ENCODE measurements around the gene CD82.

CD82 gene

DNA sequence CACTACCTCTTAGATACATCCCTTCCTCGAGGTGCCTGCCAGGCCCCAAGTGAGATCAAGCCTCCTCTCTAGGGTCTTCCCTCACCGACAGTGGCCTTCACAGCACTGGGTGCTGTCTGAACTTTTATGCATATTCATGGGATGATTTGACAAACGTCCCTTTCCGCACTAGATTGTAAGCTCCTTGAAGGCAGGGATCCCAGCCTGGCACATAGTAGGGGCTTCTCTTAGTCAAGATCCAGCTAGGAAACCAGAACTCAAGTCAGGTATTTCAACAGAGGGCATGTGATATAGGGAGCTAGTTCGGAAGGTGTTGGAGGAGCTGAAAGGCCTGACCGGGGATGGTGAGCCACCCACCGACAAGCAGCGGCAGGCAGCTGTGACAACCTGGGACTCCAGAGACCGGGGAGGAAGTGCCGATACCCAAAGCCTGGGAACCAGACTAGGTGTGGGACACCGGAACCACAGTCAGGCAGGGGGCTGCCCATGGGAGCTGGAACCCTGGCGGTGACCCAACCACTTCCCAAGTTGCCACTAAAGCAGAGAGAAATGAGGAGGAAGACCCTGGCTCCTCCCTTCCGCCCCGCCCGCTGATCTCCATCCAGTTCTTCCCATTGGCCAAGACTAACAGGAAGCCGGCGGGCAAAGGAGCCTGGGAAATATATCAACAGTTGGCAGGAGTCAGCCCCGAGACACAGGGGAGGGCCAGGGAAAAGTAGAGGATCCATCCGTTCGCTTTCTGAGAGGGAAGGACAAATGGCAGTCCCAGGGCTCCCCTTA lies 39.8 kb upstream of the CD82 start:
- Histone ChIP-seq H3K9ac (ENCODE audit: low read length in 5 of 5) (no peak overlapping the region), H3K4me3 (ENCODE audit: low read depth in 1 of 5, low read length in 5 of 5) (no peak overlapping the region), H3K27ac (ENCODE audit: low read depth, low read length) (no peak overlapping the region), H3K4me1 (ENCODE audit: control insufficient read depth in 5 of 5, insufficient read depth in 5 of 5, low read length in 5 of 5) (peaks cover 0 to 12% (median 9%) of the 10 kb centered on the region in 5 donors), H3K9me3 (ENCODE audit: control insufficient read depth in 5 of 5, low read length in 5 of 5) (no peaks in the 10 kb centered on the region), H3K36me3 (ENCODE audit: control insufficient read depth in 5 of 5, insufficient read depth in 5 of 5, low read length in 5 of 5) (no peaks in the 10 kb centered on the region), H3K27me3 (ENCODE audit: control insufficient read depth in 5 of 5, insufficient read depth in 4 of 5, low read length in 5 of 5) (peaks cover 0 to 11% (median 4%) of the 10 kb centered on the region in 5 donors)

DNA sequence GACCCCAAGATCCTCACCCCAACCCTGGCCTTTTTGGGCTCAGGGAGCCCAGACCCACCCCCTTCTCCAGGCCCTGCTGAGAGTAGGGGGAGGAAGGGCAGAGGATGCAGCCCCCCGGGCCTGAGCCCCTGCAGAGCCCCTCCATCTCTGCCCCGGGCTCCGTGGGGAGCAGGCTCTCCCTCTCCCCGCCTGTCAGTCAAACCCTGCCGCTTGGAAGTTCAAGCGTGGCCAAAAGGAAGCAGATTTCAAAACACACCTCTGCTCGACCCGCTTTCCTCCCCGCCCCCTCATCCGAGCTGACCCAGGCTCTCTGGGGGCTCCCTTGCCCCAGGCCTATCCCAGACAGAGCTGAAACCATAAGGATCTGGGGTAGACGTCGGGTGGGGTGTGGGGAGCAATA lies 39.0 kb upstream of the CD82 start:
- H3K27ac ChIP-seq (ENCODE audit: low read depth, low read length) = no peak overlapping the region
- H3K27me3 ChIP-seq (ENCODE audit: control insufficient read depth in 5 of 5, insufficient read depth in 4 of 5, low read length in 5 of 5) = peaks cover 0 to 11% (median 4%) of the 10 kb centered on the region in 5 donors
- H3K4me1 ChIP-seq (ENCODE audit: control insufficient read depth in 5 of 5, insufficient read depth in 5 of 5, low read length in 5 of 5) = peaks cover 0 to 10% (median 7%) of the 10 kb centered on the region in 5 donors
- no peak overlapping the region for H3K4me3 ChIP-seq (ENCODE audit: low read depth in 1 of 5, low read length in 5 of 5)
- H3K36me3 ChIP-seq (ENCODE audit: control insufficient read depth in 5 of 5, insufficient read depth in 5 of 5, low read length in 5 of 5) = no peaks in the 10 kb centered on the region
- no peak overlapping the region for H3K9ac ChIP-seq (ENCODE audit: low read length in 5 of 5)
- no peaks in the 10 kb centered on the region for H3K9me3 ChIP-seq (ENCODE audit: control insufficient read depth in 5 of 5, low read length in 5 of 5)

DNA sequence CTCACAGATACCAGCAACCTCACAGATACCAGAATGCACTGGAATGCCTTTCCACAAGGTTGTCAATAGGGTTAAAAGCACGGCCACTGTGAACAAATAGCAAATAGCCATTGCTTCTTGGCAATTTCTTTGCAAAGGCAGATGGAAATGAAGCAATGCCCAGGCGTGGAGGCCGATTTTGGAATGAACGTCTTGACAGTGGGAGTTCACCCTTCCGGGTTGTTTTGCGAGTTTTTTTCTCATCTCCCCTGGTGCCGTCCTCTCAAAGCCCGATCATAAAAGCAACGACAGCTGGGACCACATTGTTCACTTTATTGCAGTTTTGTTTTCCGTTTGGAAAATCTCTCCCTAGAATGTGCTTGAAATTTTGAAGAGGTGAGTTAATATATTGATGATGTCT lies 38.0 kb upstream of the CD82 start:
- Histone ChIP-seq H3K27ac (ENCODE audit: low read depth, low read length) (no peak overlapping the region), H3K9me3 (ENCODE audit: control insufficient read depth in 5 of 5, low read length in 5 of 5) (no peaks in the 10 kb centered on the region), H3K4me3 (ENCODE audit: low read depth in 1 of 5, low read length in 5 of 5) (no peak overlapping the region), H3K36me3 (ENCODE audit: control insufficient read depth in 5 of 5, insufficient read depth in 5 of 5, low read length in 5 of 5) (no peaks in the 10 kb centered on the region), H3K9ac (ENCODE audit: low read length in 5 of 5) (no peak overlapping the region), H3K27me3 (ENCODE audit: control insufficient read depth in 5 of 5, insufficient read depth in 4 of 5, low read length in 5 of 5) (peaks cover 0 to 11% (median 4%) of the 10 kb centered on the region in 5 donors), H3K4me1 (ENCODE audit: control insufficient read depth in 5 of 5, insufficient read depth in 5 of 5, low read length in 5 of 5) (peaks cover 0 to 10% (median 7%) of the 10 kb centered on the region in 5 donors)

DNA sequence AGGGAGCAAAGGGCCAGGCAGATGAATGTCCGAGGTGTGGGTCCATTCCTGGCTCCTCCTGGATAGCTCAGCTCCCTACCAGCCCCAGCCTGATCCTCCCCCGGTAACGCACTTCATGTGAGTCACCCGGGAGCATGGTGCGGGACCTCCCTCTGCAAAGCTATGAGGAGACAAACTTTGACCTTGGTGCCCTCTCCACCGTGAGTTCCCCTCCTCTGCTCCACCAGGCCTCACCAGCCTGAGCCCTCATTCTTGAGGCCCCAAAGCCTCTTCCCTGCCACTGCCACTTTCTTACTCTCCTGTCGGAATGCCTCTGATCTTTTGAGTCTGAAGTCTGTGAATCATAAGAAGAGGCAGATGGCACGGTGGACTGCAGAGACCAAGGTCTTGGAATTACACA lies 37.4 kb upstream of the CD82 start:
- Histone ChIP-seq H3K9ac (ENCODE audit: low read length in 5 of 5) (no peak overlapping the region), H3K36me3 (ENCODE audit: control insufficient read depth in 5 of 5, insufficient read depth in 5 of 5, low read length in 5 of 5) (no peaks in the 10 kb centered on the region), H3K9me3 (ENCODE audit: control insufficient read depth in 5 of 5, low read length in 5 of 5) (no peaks in the 10 kb centered on the region), H3K27me3 (ENCODE audit: control insufficient read depth in 5 of 5, insufficient read depth in 4 of 5, low read length in 5 of 5) (peaks cover 0 to 11% (median 4%) of the 10 kb centered on the region in 5 donors), H3K4me1 (ENCODE audit: control insufficient read depth in 5 of 5, insufficient read depth in 5 of 5, low read length in 5 of 5) (peaks cover 0 to 10% (median 7%) of the 10 kb centered on the region in 5 donors), H3K4me3 (ENCODE audit: low read depth in 1 of 5, low read length in 5 of 5) (no peak overlapping the region), H3K27ac (ENCODE audit: low read depth, low read length) (no peak overlapping the region)

DNA sequence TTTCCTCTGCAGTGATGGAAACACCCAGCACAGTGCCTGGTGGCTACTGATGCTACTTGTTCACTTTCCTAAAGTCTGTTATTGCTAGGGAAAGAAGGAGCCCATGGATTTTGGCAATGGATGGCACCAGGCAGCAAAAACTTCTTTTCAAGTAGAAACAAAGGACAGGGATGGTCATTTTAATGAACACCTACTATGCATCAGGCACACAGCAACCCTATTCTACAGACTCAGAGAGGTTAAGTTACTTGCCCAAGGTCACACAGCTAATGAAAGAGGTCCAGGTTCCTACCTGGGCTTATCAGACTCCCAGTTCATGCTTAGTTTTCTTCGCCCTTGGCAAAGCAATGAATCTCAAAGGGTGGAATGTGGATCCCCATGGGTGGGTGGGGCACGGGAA lies 36.9 kb upstream of the CD82 start:
- Histone ChIP-seq H3K9me3 (ENCODE audit: control insufficient read depth in 5 of 5, low read length in 5 of 5) (no peaks in the 10 kb centered on the region), H3K27ac (ENCODE audit: low read depth, low read length) (no peak overlapping the region), H3K4me3 (ENCODE audit: low read depth in 1 of 5, low read length in 5 of 5) (no peak overlapping the region), H3K36me3 (ENCODE audit: control insufficient read depth in 5 of 5, insufficient read depth in 5 of 5, low read length in 5 of 5) (no peaks in the 10 kb centered on the region), H3K9ac (ENCODE audit: low read length in 5 of 5) (no peak overlapping the region), H3K4me1 (ENCODE audit: control insufficient read depth in 5 of 5, insufficient read depth in 5 of 5, low read length in 5 of 5) (peaks cover 0 to 10% (median 7%) of the 10 kb centered on the region in 5 donors), H3K27me3 (ENCODE audit: control insufficient read depth in 5 of 5, insufficient read depth in 4 of 5, low read length in 5 of 5) (peaks cover 0 to 11% (median 4%) of the 10 kb centered on the region in 5 donors)

DNA sequence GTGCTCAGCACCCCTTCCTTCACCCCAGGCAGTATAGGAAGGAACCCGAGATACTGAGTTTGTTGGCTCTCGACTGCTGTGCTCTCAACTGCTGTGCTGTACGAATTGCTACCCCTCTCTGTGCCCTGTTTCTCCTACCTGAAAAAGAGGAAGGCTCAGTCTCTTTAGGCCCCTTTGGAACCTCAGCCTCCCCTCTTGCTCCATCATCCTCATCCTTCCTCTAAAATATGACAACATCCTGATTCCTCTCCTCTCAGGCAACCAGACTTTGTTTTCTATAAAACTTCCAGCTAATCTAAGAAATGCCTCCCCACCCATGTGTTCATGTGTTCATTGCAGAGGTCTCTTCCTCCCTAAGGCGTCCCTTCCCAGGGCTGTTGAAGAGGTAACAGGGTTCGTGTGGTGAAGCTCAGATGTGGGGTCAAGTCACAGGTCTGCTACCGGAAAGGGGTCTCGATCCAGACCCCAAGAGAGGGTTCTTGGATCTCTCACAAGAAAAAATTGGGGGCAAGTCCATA lies 35.5 kb upstream of the CD82 start:
- peaks cover 0 to 7% (median 2%) of the 10 kb centered on the region in 5 donors for H3K4me1 ChIP-seq (ENCODE audit: control insufficient read depth in 5 of 5, insufficient read depth in 5 of 5, low read length in 5 of 5)
- no peaks in the 10 kb centered on the region for H3K9me3 ChIP-seq (ENCODE audit: control insufficient read depth in 5 of 5, low read length in 5 of 5)
- no peak overlapping the region for H3K4me3 ChIP-seq (ENCODE audit: low read depth in 1 of 5, low read length in 5 of 5)
- no peak overlapping the region for H3K27ac ChIP-seq (ENCODE audit: low read depth, low read length)
- H3K27me3 ChIP-seq (ENCODE audit: control insufficient read depth in 5 of 5, insufficient read depth in 4 of 5, low read length in 5 of 5) = peaks cover 0 to 5% (median 3%) of the 10 kb centered on the region in 5 donors
- H3K36me3 ChIP-seq (ENCODE audit: control insufficient read depth in 5 of 5, insufficient read depth in 5 of 5, low read length in 5 of 5) = no peaks in the 10 kb centered on the region
- no peak overlapping the region for H3K9ac ChIP-seq (ENCODE audit: low read length in 5 of 5)

DNA sequence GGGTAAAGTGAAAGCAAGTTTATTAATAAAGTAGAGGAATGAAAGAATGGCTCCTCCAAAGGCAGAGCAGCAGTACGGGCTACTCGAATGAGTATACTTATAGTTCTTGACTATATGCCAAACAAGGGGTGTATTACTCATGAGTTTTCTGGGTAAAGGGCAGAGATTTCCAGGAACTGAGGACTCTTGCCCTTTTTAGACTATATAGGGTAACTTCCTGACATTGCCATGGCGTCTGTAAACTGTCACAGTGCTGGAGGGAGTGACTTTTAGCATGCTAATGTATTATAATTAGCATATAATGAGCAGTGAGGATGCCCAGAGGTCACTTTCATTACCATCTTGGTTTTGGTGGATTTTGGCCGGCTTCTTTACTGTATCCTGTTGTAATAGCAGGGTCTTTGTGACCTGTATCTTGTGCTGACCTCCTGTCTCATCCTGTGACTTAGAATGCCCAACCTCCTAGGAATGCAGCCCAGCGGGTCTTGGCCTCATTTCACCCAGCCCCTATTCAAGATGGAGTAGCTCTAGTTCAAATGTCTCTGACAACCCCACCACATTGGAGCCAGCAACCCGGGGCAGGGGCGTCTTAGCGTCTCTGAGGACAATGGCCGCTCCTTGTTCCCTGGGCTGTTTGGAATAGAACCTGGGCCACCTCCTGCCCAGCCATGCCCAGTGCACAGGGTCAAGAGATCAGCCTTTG lies 34.9 kb upstream of the CD82 start:
- no peak overlapping the region for H3K9ac ChIP-seq (ENCODE audit: low read length in 5 of 5)
- no peak overlapping the region for H3K27ac ChIP-seq (ENCODE audit: low read depth, low read length)
- H3K9me3 ChIP-seq (ENCODE audit: control insufficient read depth in 5 of 5, low read length in 5 of 5) = no peaks in the 10 kb centered on the region
- no peak overlapping the region for H3K4me3 ChIP-seq (ENCODE audit: low read depth in 1 of 5, low read length in 5 of 5)
- peaks cover 0 to 4% (median 0%) of the 10 kb centered on the region in 5 donors for H3K27me3 ChIP-seq (ENCODE audit: control insufficient read depth in 5 of 5, insufficient read depth in 4 of 5, low read length in 5 of 5)
- H3K36me3 ChIP-seq (ENCODE audit: control insufficient read depth in 5 of 5, insufficient read depth in 5 of 5, low read length in 5 of 5) = no peaks in the 10 kb centered on the region
- peaks cover 0 to 7% (median 0%) of the 10 kb centered on the region in 5 donors for H3K4me1 ChIP-seq (ENCODE audit: control insufficient read depth in 5 of 5, insufficient read depth in 5 of 5, low read length in 5 of 5)

DNA sequence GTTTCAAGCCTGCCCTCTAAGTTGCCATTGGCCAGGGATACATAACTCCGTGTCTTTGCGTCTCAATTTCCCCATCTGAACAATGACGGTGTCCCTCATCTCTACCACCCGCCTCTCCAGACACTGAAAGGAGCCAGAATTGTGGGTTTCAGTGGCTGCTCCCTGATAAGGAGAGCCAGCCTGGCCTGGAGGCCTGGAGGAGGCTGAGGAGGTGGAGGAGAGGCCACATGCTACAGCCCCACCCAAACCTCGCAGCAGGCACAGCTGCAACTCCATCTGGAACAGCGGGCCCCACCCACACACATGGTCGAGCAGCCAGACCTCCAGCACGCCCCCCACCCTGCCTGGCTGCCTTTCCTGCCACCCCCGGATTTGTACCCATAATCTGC lies 34.4 kb upstream of the CD82 start:
- Histone ChIP-seq H3K4me3 (ENCODE audit: low read depth in 1 of 5, low read length in 5 of 5) (no peak overlapping the region), H3K27ac (ENCODE audit: low read depth, low read length) (no peak overlapping the region), H3K9ac (ENCODE audit: low read length in 5 of 5) (no peak overlapping the region), H3K36me3 (ENCODE audit: control insufficient read depth in 5 of 5, insufficient read depth in 5 of 5, low read length in 5 of 5) (no peaks in the 10 kb centered on the region), H3K27me3 (ENCODE audit: control insufficient read depth in 5 of 5, insufficient read depth in 4 of 5, low read length in 5 of 5) (peaks cover 0 to 7% (median 0%) of the 10 kb centered on the region in 5 donors), H3K4me1 (ENCODE audit: control insufficient read depth in 5 of 5, insufficient read depth in 5 of 5, low read length in 5 of 5) (peaks cover 0 to 7% (median 0%) of the 10 kb centered on the region in 5 donors), H3K9me3 (ENCODE audit: control insufficient read depth in 5 of 5, low read length in 5 of 5) (no peaks in the 10 kb centered on the region)

DNA sequence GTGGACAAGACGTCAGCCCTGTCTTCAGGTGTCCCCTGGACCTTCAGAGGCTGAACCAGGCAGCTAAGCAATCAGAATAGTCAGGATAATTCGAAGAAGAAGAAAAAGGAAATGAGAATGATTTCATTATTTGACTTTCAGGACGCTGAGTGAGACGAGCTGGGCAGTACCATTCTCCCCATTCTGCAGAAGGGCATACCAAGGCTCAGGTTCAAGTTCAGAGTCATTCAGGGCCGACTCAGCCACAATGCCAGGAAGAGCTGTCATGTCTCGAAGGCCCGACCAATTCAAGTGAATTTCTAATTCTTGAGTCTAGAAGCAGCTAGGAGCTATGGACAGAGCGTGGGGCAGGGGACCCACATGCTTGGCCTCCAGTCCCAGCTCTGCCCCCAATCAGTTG lies 33.8 kb upstream of the CD82 start:
- Histone ChIP-seq H3K4me1 (ENCODE audit: control insufficient read depth in 5 of 5, insufficient read depth in 5 of 5, low read length in 5 of 5) (peaks cover 0 to 7% (median 0%) of the 10 kb centered on the region in 5 donors), H3K27ac (ENCODE audit: low read depth, low read length) (no peak overlapping the region), H3K27me3 (ENCODE audit: control insufficient read depth in 5 of 5, insufficient read depth in 4 of 5, low read length in 5 of 5) (peaks cover 0 to 7% (median 0%) of the 10 kb centered on the region in 5 donors), H3K4me3 (ENCODE audit: low read depth in 1 of 5, low read length in 5 of 5) (no peak overlapping the region), H3K9me3 (ENCODE audit: control insufficient read depth in 5 of 5, low read length in 5 of 5) (no peaks in the 10 kb centered on the region), H3K9ac (ENCODE audit: low read length in 5 of 5) (no peak overlapping the region), H3K36me3 (ENCODE audit: control insufficient read depth in 5 of 5, insufficient read depth in 5 of 5, low read length in 5 of 5) (no peaks in the 10 kb centered on the region)

DNA sequence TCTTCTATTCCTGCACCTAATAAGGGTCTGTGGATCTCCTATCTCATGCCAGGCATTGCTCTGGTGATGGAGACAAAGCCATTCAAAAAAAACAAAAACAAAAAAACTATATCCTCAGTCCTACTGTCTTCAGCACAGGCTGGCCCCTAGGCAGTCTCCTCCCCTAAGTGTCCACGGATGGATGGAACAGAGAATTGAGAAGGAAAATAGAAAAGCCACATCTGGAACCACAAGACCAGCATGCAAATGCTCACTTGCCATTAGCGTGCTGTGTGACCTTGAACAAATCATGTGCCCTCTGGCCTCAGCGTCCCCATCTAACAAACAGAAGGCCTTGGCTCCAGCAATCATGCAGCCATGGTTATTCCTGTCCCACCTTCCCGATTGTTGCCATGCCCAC lies 32.7 kb upstream of the CD82 start:
- no peak overlapping the region for H3K9ac ChIP-seq (ENCODE audit: low read length in 5 of 5)

More for the DNA sequence above, 32.7 kb upstream of the CD82 start:
- H3K36me3 ChIP-seq (ENCODE audit: control insufficient read depth in 5 of 5, insufficient read depth in 5 of 5, low read length in 5 of 5) = no peaks in the 10 kb centered on the region
- H3K4me1 ChIP-seq (ENCODE audit: control insufficient read depth in 5 of 5, insufficient read depth in 5 of 5, low read length in 5 of 5) = peaks cover 0 to 4% (median 3%) of the 10 kb centered on the region in 5 donors
- no peak overlapping the region for H3K27ac ChIP-seq (ENCODE audit: low read depth, low read length)
- no peaks in the 10 kb centered on the region for H3K9me3 ChIP-seq (ENCODE audit: control insufficient read depth in 5 of 5, low read length in 5 of 5)
- peaks cover 0 to 12% (median 3%) of the 10 kb centered on the region in 5 donors for H3K27me3 ChIP-seq (ENCODE audit: control insufficient read depth in 5 of 5, insufficient read depth in 4 of 5, low read length in 5 of 5)
- no peak overlapping the region for H3K4me3 ChIP-seq (ENCODE audit: low read depth in 1 of 5, low read length in 5 of 5)

Data from subcutaneous abdominal adipose tissue (tissue), 5 donors.